Measurements from ENCODE around the gene PNPLA2.

Gene PNPLA2

GRCh38 chr11:836274-836673 lies 17.6 kb downstream of the PNPLA2 start:
- peaks cover 12% of the 10 kb centered on the region for H3K36me3 Mint-ChIP-seq (ENCODE audit: low read depth)
- ATAC-seq (no peak), DNase-seq (no peak)
- H3K27me3 Mint-ChIP-seq, result peaks cover 4% of the 10 kb centered on the region
- H3K4me3 Mint-ChIP-seq, result no peak overlapping the region
- H3K4me1 Mint-ChIP-seq, result peaks cover 28% of the 10 kb centered on the region
- no peaks in the 10 kb centered on the region for H3K9me3 Mint-ChIP-seq
- H3K27ac Mint-ChIP-seq, result no peak overlapping the region

DNA sequence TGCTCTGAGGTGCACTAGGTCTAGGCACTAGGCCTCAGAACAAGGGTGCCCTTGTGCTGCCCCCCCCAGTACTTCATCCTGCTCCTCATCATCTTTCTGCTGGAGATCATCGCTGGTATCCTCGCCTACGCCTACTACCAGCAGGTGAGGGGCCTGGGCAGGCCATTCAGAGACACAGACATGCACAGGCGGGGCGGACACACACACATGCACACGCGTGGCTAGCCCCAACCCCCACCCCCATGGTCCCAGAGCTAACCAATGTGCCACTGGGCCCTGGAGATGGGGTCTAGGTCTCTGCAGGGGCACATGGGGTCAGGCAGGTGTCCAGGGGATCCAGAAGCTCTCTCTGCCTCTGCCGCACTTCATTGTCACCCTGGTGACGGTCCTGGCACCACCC lies 18.0 kb downstream of the PNPLA2 start:
- Mint-ChIP-seq H3K9me3 (no peaks in the 10 kb centered on the region), H3K27me3 (peaks cover 2% of the 10 kb centered on the region), H3K36me3 (ENCODE audit: low read depth) (peaks cover 12% of the 10 kb centered on the region), H3K27ac (no peak overlapping the region), H3K4me3 (no peak overlapping the region), H3K4me1 (peaks cover 30% of the 10 kb centered on the region)
- DNase-seq, result no peak
- no peak for ATAC-seq

GRCh38 chr11:837189-837989 lies 18.7 kb downstream of the PNPLA2 start:
- Mint-ChIP-seq H3K4me3 (no peak overlapping the region), H3K4me1 (peaks cover 30% of the 10 kb centered on the region), H3K27me3 (no peaks in the 10 kb centered on the region), H3K9me3 (no peaks in the 10 kb centered on the region), H3K36me3 (ENCODE audit: low read depth) (peaks cover 12% of the 10 kb centered on the region), H3K27ac (no peak overlapping the region)
- DNase-seq, result no peak
- no peak for ATAC-seq

- Mint-ChIP-seq H3K9me3 (no peaks in the 10 kb centered on the region), H3K4me3 (no peak overlapping the region), H3K36me3 (ENCODE audit: low read depth) (peaks cover 12% of the 10 kb centered on the region), H3K4me1 (peaks cover 30% of the 10 kb centered on the region), H3K27me3 (no peaks in the 10 kb centered on the region), H3K27ac (no peak overlapping the region)
- ATAC-seq (no peak), DNase-seq (no peak)
Measured at GRCh38 chr11:837990-838307, 19.2 kb downstream of the PNPLA2 start.

- Mint-ChIP-seq H3K4me1 (peaks cover 34% of the 10 kb centered on the region), H3K27me3 (peaks cover 3% of the 10 kb centered on the region), H3K9me3 (no peaks in the 10 kb centered on the region), H3K4me3 (no peak overlapping the region), H3K36me3 (ENCODE audit: low read depth) (peaks cover 12% of the 10 kb centered on the region), H3K27ac (no peak overlapping the region)
- ATAC-seq (no peak), DNase-seq (no peak)
Measured at GRCh38 chr11:838441-839279, 19.9 kb downstream of the PNPLA2 start.

DNA sequence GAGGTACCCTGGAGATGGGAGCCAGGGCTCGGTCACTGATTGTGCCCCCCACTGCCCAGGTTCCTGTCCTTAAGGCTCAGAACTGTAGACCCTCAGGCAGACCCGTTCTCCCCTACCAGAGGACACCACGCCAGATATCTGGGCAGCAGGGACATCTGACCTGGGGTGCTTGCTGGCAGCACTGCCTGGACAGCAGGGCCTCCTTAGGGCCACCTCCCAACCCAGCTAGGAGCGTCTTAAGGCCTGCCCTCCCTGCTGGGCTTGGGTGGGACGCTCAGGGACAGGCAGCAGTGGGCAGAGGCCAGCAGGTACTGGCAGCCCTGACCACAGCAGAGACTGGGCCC lies 20.5 kb downstream of the PNPLA2 start:
- Mint-ChIP-seq H3K4me3 (no peak overlapping the region), H3K27ac (no peak overlapping the region), H3K27me3 (peaks cover 3% of the 10 kb centered on the region), H3K9me3 (no peaks in the 10 kb centered on the region), H3K36me3 (ENCODE audit: low read depth) (peaks cover 12% of the 10 kb centered on the region), H3K4me1 (peaks cover 33% of the 10 kb centered on the region)
- DNase-seq (no peak), ATAC-seq (no peak)

DNA sequence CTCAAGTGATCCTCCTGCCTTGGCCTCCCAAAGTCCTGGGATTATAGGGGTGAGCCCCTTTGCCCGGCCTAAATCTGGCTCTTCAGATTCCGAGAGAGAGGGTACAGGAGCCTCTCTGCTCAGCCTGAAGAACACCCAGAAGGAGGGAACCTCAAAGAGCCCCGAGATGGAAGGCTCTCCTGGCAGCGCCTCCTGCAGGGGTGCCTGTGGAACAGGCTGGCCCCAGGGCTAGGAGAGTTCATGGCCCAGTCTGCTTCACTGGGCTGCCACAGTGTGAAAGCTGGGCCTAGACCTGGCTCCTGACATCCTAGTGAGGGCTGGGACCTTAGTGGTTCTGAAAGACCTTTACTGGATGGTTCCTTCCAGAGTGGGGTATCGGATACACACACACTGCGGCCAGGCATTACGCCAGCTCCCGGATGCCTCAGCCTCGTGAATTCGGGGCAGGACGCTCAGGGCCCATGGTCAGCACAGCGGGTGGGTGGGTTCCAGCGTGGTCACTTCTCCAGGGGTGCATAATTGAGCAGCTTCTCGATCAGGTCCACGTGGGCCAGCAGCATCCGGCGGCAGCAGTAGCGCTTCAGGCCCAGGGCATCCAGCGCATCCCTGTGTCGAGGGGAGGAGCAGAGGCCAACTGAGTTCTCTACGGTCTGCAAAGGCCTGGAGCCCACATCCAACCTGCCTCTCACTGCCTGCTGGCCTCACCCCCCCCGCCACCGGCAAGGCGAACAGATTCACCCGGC lies 21.3 kb downstream of the PNPLA2 start:
- peaks cover 12% of the 10 kb centered on the region for H3K36me3 Mint-ChIP-seq (ENCODE audit: low read depth)
- peaks cover 33% of the 10 kb centered on the region for H3K4me1 Mint-ChIP-seq
- no peak for ATAC-seq
- H3K4me3 Mint-ChIP-seq, result peak overlapping the region; percentile 84
- H3K27me3 Mint-ChIP-seq, result peaks cover 3% of the 10 kb centered on the region
- DNase-seq, result no peak
- no peaks in the 10 kb centered on the region for H3K9me3 Mint-ChIP-seq
- H3K27ac Mint-ChIP-seq, result peak overlapping the region; percentile 49

DNA sequence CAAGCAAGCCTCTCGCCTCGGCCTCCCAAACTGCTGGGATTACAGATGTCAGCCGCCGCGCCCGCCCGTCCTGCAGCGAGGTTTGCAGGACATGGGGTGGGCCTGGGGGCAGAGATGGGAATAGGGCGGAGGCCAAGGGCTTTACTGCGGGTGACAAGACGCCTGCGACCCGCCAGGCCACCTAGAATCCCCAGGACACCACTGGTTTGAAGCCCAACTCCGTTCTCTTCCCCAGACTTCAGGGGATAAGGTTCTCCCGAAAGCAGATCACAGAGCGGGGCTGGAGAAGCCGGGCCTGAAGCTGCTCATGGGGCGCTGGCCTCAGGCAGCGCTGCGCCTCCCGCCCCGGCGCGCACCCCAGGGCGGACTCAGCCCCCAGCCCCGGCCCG lies 23.3 kb downstream of the PNPLA2 start:
- Mint-ChIP-seq H3K36me3 (ENCODE audit: low read depth) (peaks cover 12% of the 10 kb centered on the region), H3K9me3 (no peaks in the 10 kb centered on the region), H3K27ac (peak overlapping the region; percentile 73), H3K4me1 (peaks cover 30% of the 10 kb centered on the region), H3K27me3 (peaks cover 3% of the 10 kb centered on the region), H3K4me3 (peak overlapping the region; percentile 84)
- peak; percentile 16 for ATAC-seq
- no peak for DNase-seq

DNA sequence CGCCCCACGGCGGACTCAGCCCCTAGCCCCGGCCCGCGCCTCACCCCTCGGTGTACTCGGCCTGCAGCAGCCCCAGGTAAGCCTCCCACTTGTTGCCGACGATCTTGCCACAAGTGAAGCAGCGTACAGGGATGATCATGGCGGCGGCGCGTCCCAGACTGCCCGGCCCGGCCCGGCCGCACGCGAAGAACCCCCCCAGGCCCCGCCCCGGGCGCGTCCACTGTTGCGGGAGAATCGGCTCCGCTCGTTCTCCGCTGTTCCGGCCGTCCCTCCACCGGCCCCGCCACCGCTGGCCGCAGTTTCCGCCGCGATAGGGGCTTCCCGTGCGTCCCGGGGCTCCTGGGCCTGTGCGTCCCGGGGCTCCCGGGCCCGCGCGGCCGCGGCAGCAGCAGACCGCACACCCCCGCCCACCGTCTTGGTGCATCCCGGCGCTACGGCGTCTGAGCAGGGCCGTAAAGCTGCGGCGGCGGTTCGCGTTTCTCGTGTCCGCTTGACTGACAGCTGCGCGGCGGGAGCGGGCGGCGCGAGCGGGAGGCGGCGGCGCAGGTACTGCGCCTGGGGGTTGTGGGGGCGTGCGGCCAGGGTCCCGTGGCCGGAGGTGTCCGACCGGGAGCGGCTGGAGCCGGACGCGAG lies 23.8 kb downstream of the PNPLA2 start, which contains the start of the genes POLR2L and TSPAN4:
Gene POLR2L (minus strand): TSS at position 160 of the 633 bp plus-strand sequence. CDS start 21 bp downstream, at position 139.
Gene TSPAN4 (plus strand): TSS at position 483 of the 633 bp plus-strand sequence. CDS start 7,453 bp downstream, outside the sequence.
- Mint-ChIP-seq H3K27ac (peak within 1 kb of the TSS; percentile 73), H3K36me3 (ENCODE audit: low read depth) (peaks cover 12% of the 10 kb centered on the region), H3K4me3 (peak within 1 kb of the TSS; percentile 84), H3K27me3 (peaks cover 3% of the 10 kb centered on the region), H3K9me3 (no peaks in the 10 kb centered on the region), H3K4me1 (peaks cover 30% of the 10 kb centered on the region)
- ATAC-seq, result peak; percentile 63
- peak; percentile 92 for DNase-seq

DNA sequence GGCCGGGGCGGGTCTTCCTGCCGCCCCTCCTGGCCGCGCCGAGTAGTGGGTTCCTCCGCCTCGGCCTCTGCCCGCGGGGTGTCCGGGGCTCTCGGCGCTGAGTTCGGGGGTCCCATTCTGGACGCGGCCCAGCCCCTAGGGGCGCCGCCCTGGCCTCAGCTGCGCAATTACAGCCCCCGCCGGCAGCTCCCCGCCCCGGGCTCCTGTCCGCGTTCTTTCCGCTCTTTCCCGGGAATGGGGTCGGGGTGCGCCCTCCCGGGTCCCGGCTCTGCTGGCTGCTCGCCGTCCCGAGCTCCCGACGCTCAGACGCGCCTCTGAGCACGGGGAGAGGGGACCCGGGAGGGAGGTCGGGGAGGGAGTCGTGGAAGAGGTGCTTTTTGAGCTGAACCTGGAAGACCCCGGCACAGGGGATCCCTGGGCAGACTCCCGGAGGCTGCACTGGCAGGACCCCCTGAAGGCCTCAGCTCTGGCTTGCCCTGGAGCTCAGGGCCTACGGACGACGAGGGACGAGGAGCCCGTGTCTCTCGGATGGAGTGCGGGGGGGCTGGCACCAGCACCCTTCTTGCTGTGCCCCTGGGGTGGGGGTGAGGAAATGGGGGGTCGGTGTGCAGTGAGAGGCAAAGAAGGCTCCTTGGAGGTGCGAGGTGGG lies 24.5 kb downstream of the PNPLA2 start:
- no peak for ATAC-seq
- H3K27ac Mint-ChIP-seq, result peak overlapping the region; percentile 39

GRCh38 chr11:843818-844692 lies 25.3 kb downstream of the PNPLA2 start:
- Mint-ChIP-seq H3K36me3 (ENCODE audit: low read depth) (peaks cover 9% of the 10 kb centered on the region), H3K27me3 (peaks cover 7% of the 10 kb centered on the region), H3K9me3 (no peaks in the 10 kb centered on the region), H3K4me3 (peak overlapping the region; percentile 72), H3K27ac (peak overlapping the region; percentile 39), H3K4me1 (peaks cover 34% of the 10 kb centered on the region)
- ATAC-seq (no peak), DNase-seq (no peak)

More for the DNA sequence above, 24.5 kb downstream of the PNPLA2 start:
- Mint-ChIP-seq H3K4me3 (peak overlapping the region; percentile 72), H3K36me3 (ENCODE audit: low read depth) (peaks cover 12% of the 10 kb centered on the region), H3K9me3 (no peaks in the 10 kb centered on the region), H3K27me3 (peaks cover 3% of the 10 kb centered on the region), H3K4me1 (peaks cover 30% of the 10 kb centered on the region)
- DNase-seq, result no peak

DNA sequence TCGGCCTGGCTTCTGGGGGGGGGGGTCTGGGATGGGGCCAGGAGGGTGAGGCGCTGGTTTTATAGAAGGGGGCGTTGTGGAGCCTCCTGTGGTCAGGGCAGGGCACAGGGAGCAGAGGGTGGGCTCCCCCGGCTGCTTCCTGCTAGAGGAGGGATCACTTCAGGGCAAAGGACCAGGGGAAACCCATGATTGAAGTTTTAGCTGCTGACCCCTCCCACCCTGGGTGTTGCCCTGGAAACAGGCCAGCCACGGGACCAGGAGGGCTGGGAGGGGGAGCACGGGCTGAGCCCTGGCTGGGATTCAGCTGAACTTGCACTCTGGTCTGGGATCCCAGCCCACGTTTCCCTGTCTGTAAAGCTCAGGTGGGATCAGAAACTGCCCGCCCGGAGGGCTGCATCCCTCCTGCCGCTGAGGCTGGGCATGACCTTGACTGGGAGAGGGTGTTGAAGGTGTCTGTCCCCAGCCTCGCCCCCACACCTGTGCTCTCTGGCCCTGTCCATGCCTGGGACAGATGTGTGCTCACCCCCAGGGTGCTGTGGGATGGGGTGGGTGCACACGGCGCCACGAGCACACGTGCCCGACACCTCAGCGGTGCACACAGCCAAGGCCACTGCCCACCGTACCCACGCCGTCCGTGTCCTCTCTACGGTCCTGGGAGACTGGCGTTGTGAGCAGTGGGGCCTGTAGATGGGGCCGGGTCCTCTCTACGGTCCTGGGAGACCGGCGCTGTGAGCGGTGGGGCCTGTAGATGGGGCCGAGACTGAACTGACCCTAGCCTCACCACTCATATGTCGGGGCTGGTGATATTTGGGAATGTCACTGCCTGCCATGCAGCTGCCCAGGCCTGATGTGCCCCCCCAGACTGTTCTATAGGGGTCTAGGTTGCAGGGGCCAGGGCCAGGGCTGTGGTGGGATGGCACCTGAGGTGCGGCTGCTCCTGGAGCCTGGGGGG lies 26.3 kb downstream of the PNPLA2 start:
- peaks cover 32% of the 10 kb centered on the region for H3K4me1 Mint-ChIP-seq
- peaks cover 9% of the 10 kb centered on the region for H3K36me3 Mint-ChIP-seq (ENCODE audit: low read depth)
- no peak overlapping the region for H3K27ac Mint-ChIP-seq
- DNase-seq, result peak; percentile 54
- H3K9me3 Mint-ChIP-seq, result no peaks in the 10 kb centered on the region
- H3K4me3 Mint-ChIP-seq, result no peak overlapping the region
- peaks cover 9% of the 10 kb centered on the region for H3K27me3 Mint-ChIP-seq
- ATAC-seq, result no peak
